OCI-LY3 (cell line): Measurements from ENCODE around the gene COL4A4.

ENCODE experiments used
- H2AFZ ChIP-seq: fragments of 200-600, 300-600 bp; shearing (Covaris generic); 2 replicates; pipeline ENCODE4 v1.6.0; 2014; ENCODE audit warnings: antibody characterized with exemption, low read depth, low read length
- H3K27ac ChIP-seq: fragments of 200-600, 300-600 bp; sonication (generic); 2 replicates; pipeline ENCODE4 v1.5.1; 2014; ENCODE audit warnings: mild to moderate bottlenecking, low read length, moderate library complexity, mixed read lengths
- H3K27me3 ChIP-seq: fragments of 200-600, 300-600 bp; sonication (generic); 2 replicates; pipeline ENCODE4 v1.6.1; 2014; ENCODE audit warnings: low read depth, low read length, mixed read lengths
- H3K36me3 ChIP-seq: fragments of 200-600, 300-600 bp; sonication (generic); replicated peaks from 2 replicates; pipeline ENCODE3; 2014; ENCODE audit warnings: low read depth, low read length, mixed read lengths
- H3K4me1 ChIP-seq: fragments of 300-600, 200-600 bp; sonication (generic); 2 replicates; pipeline ENCODE4 v1.6.1; 2014; ENCODE audit warnings: low read length, mixed read lengths
- H3K4me2 ChIP-seq: fragments of 200-600, 300-600 bp; sonication (generic); 2 replicates; pipeline ENCODE4 v1.6.1; 2014; ENCODE audit warnings: low read length, mixed read lengths
- H3K4me3 ChIP-seq: fragments of 300-600, 200-600 bp; sonication (generic); 2 replicates; pipeline ENCODE4 v1.5.1; 2014; ENCODE audit warnings: antibody characterized with exemption, mild to moderate bottlenecking, low read length, moderate library complexity
- H3K79me2 ChIP-seq: fragments of 300-600, 200-600 bp; shearing (Covaris generic); 2 replicates; pipeline ENCODE4 v1.6.1; 2014; ENCODE audit warnings: mild to moderate bottlenecking, low read length, mixed read lengths
- H3K9ac ChIP-seq: fragments of 300-600, 200-600 bp; shearing (Covaris generic); 2 replicates; pipeline ENCODE4 v1.6.0; 2014; ENCODE audit warnings: mild to moderate bottlenecking, low read length, moderate library complexity
- H3K9me3 ChIP-seq: fragments of 200-600, 300-600 bp; shearing (Covaris generic); 2 replicates; pipeline ENCODE4 v1.6.1; 2014; ENCODE audit warnings: low read length, mixed read lengths; ENCODE audit not compliant: insufficient read depth
- H4K20me1 ChIP-seq: fragments of 200-600, 300-600 bp; sonication (generic); 2 replicates; pipeline ENCODE4 v1.6.1; 2016; ENCODE audit warnings: low read length, mixed read lengths; ENCODE audit not compliant: insufficient read depth
- EZH2phosphoT487 ChIP-seq: fragments of 200-600 bp; shearing (Covaris generic); IDR thresholded peaks from 2 replicates; pipeline ENCODE4 v1.6.1; 2018; ENCODE audit warnings: antibody characterized with exemption, mixed run types, low read depth
- TF ChIP-seq, protein P1 (sequence below): fragments of 200-600, 300-600 bp; sonication (generic); IDR thresholded peaks from 2 replicates; pipeline ENCODE4 v1.5.1; 2014; ENCODE audit warnings: antibody characterized with exemption, low read length, low read depth

Gene COL4A4

DNA sequence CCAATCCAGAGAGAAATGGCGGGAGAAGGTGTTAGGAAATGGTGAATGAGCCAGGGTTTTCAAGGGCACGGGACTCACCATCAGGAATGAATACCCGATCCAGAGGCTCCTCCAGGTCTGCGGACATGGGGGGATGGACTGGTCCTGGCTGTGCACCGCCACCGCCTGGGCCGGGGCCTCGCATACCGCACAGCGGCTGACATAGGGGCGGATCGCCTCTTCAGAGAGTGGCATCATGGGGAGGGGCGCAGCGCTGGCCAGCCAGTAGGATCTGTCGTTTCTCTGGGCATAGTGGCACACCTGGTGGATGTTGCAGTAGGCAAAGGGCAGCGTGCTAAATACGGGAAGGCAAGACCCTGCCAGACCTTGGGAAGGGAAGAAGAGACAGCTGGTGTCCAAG lies 156.1 kb downstream of the COL4A4 start:
- no peaks in the 10 kb centered on the region for H3K4me1 ChIP-seq
- TF ChIP-seq, protein P1, sequence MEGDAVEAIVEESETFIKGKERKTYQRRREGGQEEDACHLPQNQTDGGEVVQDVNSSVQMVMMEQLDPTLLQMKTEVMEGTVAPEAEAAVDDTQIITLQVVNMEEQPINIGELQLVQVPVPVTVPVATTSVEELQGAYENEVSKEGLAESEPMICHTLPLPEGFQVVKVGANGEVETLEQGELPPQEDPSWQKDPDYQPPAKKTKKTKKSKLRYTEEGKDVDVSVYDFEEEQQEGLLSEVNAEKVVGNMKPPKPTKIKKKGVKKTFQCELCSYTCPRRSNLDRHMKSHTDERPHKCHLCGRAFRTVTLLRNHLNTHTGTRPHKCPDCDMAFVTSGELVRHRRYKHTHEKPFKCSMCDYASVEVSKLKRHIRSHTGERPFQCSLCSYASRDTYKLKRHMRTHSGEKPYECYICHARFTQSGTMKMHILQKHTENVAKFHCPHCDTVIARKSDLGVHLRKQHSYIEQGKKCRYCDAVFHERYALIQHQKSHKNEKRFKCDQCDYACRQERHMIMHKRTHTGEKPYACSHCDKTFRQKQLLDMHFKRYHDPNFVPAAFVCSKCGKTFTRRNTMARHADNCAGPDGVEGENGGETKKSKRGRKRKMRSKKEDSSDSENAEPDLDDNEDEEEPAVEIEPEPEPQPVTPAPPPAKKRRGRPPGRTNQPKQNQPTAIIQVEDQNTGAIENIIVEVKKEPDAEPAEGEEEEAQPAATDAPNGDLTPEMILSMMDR: no peak
- no peak for TF ChIP-seq EZH2phosphoT487
- H3K4me3 ChIP-seq: no peak overlapping the region
- no peak overlapping the region for H3K27ac ChIP-seq
- H3K9me3 ChIP-seq: no peaks in the 10 kb centered on the region
- no peaks in the 10 kb centered on the region for H3K27me3 ChIP-seq
- H3K79me2 ChIP-seq: no peaks in the 10 kb centered on the region
- H3K36me3 ChIP-seq: no peaks in the 10 kb centered on the region
- no peak overlapping the region for H2AFZ ChIP-seq
- no peak overlapping the region for H3K9ac ChIP-seq
- no peak overlapping the region for H3K4me2 ChIP-seq
- H4K20me1 ChIP-seq: no peaks in the 10 kb centered on the region

DNA sequence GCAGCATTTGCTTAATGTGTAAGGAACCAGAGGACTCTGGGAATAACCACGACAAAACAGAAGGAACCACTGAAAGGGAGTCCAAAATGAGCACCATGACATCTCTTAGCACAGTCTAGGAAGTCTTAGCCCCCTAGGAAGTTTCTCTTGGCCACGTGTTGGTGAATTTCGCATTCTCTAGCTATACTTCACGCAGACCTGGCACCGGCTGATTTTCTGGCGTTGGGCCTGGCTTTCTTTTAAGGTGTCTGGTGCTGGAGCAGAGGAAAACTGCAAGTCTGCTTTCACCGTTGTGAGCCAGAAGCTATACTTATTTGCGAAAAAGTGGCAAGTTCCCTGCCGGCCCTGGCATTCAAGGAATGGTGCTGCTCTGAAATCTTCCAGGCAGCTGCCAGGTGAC lies 156.9 kb downstream of the COL4A4 start:
- Histone ChIP-seq H3K9me3 (no peaks in the 10 kb centered on the region), H4K20me1 (no peaks in the 10 kb centered on the region), H3K4me3 (no peak overlapping the region), H2AFZ (no peak overlapping the region), H3K79me2 (no peaks in the 10 kb centered on the region), H3K36me3 (no peaks in the 10 kb centered on the region), H3K4me1 (no peaks in the 10 kb centered on the region), H3K9ac (no peak overlapping the region), H3K27me3 (no peaks in the 10 kb centered on the region), H3K4me2 (no peak overlapping the region), H3K27ac (no peak overlapping the region)
- TF ChIP-seq EZH2phosphoT487: no peak
- TF ChIP-seq, protein P1: no peak

DNA sequence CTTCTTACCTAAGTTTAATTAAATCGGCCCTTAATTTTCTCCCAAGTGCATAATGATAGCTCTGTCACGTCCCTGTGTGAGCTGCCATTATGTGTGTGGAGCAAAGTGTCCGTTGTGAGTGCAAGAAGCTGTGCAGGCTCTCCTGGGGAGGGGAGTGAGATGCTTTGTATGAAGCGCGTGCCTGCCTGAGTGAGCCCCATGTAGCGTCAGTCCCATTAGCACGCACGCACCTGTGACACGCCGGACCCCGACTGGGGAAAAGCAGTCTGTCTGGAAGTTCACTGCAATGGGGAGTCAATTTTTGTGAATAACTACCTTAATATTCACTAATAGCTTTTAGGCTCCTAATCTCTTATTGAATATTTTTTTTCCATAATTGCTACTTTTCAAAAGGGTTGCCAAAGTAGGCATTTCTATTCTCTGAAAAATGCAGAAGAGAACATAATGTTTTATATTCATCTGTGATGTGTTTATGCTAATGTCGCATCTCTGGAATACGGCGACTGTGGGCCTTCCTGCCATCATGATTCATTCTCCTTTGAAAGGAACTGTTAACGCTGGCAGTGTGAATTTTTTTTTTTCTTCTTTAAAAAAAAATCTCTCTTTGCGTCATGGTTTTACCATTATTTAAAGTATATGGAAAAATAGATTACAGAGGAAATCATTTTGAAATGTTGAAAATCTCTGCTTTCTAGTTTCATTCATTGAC lies 157.7 kb downstream of the COL4A4 start:
- Histone ChIP-seq H3K27ac (no peak overlapping the region), H3K4me2 (no peak overlapping the region), H4K20me1 (no peaks in the 10 kb centered on the region), H3K9ac (no peak overlapping the region), H2AFZ (no peak overlapping the region), H3K4me3 (no peak overlapping the region), H3K36me3 (no peaks in the 10 kb centered on the region), H3K9me3 (no peaks in the 10 kb centered on the region), H3K27me3 (no peaks in the 10 kb centered on the region), H3K4me1 (no peaks in the 10 kb centered on the region), H3K79me2 (no peaks in the 10 kb centered on the region)
- TF ChIP-seq EZH2phosphoT487: no peak
- TF ChIP-seq, protein P1: no peak

DNA sequence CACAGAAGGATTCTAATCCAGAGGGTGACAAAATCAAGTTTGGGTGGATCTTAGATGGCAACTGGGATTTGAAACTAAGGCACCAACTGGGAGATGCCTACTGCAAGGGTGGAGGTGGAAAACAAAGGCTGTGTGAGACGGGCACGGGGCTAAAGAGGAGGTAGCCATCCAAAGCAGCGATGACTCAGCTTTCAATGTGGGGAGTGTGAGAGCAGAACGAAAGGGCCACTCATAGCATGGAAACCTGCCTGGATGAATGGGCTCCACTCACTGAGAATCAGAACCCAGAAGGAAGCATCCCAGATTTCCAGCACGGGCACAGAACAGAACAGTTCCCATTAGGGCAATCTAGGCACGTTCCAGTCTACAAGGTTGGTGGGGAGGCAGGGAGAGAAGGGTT lies 159.5 kb downstream of the COL4A4 start:
- H4K20me1 ChIP-seq: no peaks in the 10 kb centered on the region
- no peaks in the 10 kb centered on the region for H3K27me3 ChIP-seq
- no peak overlapping the region for H3K9ac ChIP-seq
- no peaks in the 10 kb centered on the region for H3K36me3 ChIP-seq
- no peaks in the 10 kb centered on the region for H3K9me3 ChIP-seq
- H3K4me3 ChIP-seq: no peak overlapping the region
- H3K4me2 ChIP-seq: no peak overlapping the region
- H2AFZ ChIP-seq: no peak overlapping the region
- H3K79me2 ChIP-seq: no peaks in the 10 kb centered on the region
- no peaks in the 10 kb centered on the region for H3K4me1 ChIP-seq
- H3K27ac ChIP-seq: no peak overlapping the region
- no peak for TF ChIP-seq EZH2phosphoT487
- TF ChIP-seq, protein P1: no peak
